Measurements from ENCODE around the gene THSD4. TPM values are rescaled to one million over a fixed set of nuclear protein-coding genes. Genes with fewer than 3 reads are reported as not detected.

The THSD4 gene
- total RNA-seq, 1 experiment from 2014 or later: 65.4 TPM

GRCh38 chr15:71334434-71334833 lies 219.2 kb downstream of the THSD4 start:
- in situ Hi-C loops (cut with HindIII; ENCODE audit: low pct_unique_long_range_greater_than_20kb, low sequenced_read_pairs) (no loop called here), intact Hi-C loops (cut with micrococcal nuclease; ENCODE audit: unreplicated experiment) (no loop called here)
- ChIA-PET POLR2A (no interaction called here), CTCF (no interaction called here)
- Histone ChIP-seq H3K27ac (ENCODE audit: low read length) (no peak overlapping the region), H3K27me3 (ENCODE audit: control insufficient read depth, insufficient read depth, low read length) (no peaks in the 10 kb centered on the region), H3K9me3 (ENCODE audit: control insufficient read depth, insufficient read depth, low read depth, low read length) (no peaks in the 10 kb centered on the region), H3K4me3 (ENCODE audit: low read depth in 2 of 2, low read length in 2 of 2) (no peak overlapping the region), H3K36me3 (ENCODE audit: control insufficient read depth, insufficient read depth, low read length) (no peaks in the 10 kb centered on the region; the same call in 1 of the 2 replicates), H3K4me1 (ENCODE audit: control insufficient read depth, insufficient read depth, low read length) (no peaks in the 10 kb centered on the region)
- no peak for TF ChIP-seq CTCF (IDR thresholded peaks at IDR 0.05)
- no peak for TF ChIP-seq TCF7L2 (IDR thresholded peaks at IDR 0.05; ENCODE audit: low read depth, low read length)
- TF ChIP-seq SIN3A (IDR thresholded peaks at IDR 0.05; ENCODE audit: borderline replicate concordance, insufficient read depth, low read depth, low read length): no peak
- no peak for TF ChIP-seq REST (IDR thresholded peaks at IDR 0.05; ENCODE audit: insufficient read depth in 1 of 2, low read depth in 2 of 2, low read length in 1 of 2)
- no peak for TF ChIP-seq POLR2AphosphoS5 (IDR thresholded peaks at IDR 0.05; ENCODE audit: low read depth, low read length)
- DNase-seq (ENCODE audit: low read depth, low spot score): no peak
- no TSS peak for BruUV-seq (replicated peaks)
- ATAC-seq: no peak

GRCh38 chr15:71334873-71335272 lies 219.6 kb downstream of the THSD4 start:
- ATAC-seq (no peak), DNase-seq (ENCODE audit: low read depth, low spot score) (no peak)
- no peaks in the 10 kb centered on the region for H3K4me1 ChIP-seq (ENCODE audit: control insufficient read depth, insufficient read depth, low read length)
- ChIA-PET CTCF (no interaction called here), POLR2A (no interaction called here)
- in situ Hi-C loops (cut with HindIII; ENCODE audit: low pct_unique_long_range_greater_than_20kb, low sequenced_read_pairs) (no loop called here), intact Hi-C loops (cut with micrococcal nuclease; ENCODE audit: unreplicated experiment) (no loop called here)
- no peaks in the 10 kb centered on the region for H3K9me3 ChIP-seq (ENCODE audit: control insufficient read depth, insufficient read depth, low read depth, low read length)
- H3K27me3 ChIP-seq (ENCODE audit: control insufficient read depth, insufficient read depth, low read length): no peaks in the 10 kb centered on the region
- H3K4me3 ChIP-seq (ENCODE audit: low read depth in 2 of 2, low read length in 2 of 2): no peak overlapping the region
- no peak overlapping the region for H3K27ac ChIP-seq (ENCODE audit: low read length)
- no peak for TF ChIP-seq POLR2AphosphoS5 (IDR thresholded peaks at IDR 0.05; ENCODE audit: low read depth, low read length)
- H3K36me3 ChIP-seq (ENCODE audit: control insufficient read depth, insufficient read depth, low read length): no peaks in the 10 kb centered on the region; the same call in 1 of the 2 replicates
- BruUV-seq (replicated peaks): no TSS peak

GRCh38 chr15:71335591-71335990 lies 220.3 kb downstream of the THSD4 start:
- Histone ChIP-seq H3K4me3 (ENCODE audit: low read depth in 2 of 2, low read length in 2 of 2) (no peak overlapping the region), H3K9me3 (ENCODE audit: control insufficient read depth, insufficient read depth, low read depth, low read length) (no peaks in the 10 kb centered on the region), H3K36me3 (ENCODE audit: control insufficient read depth, insufficient read depth, low read length) (no peaks in the 10 kb centered on the region; the same call in 1 of the 2 replicates), H3K27me3 (ENCODE audit: control insufficient read depth, insufficient read depth, low read length) (no peaks in the 10 kb centered on the region), H3K4me1 (ENCODE audit: control insufficient read depth, insufficient read depth, low read length) (no peaks in the 10 kb centered on the region), H3K27ac (ENCODE audit: low read length) (no peak overlapping the region)
- BruUV-seq (replicated peaks): no TSS peak
- ChIA-PET CTCF (no interaction called here), POLR2A (no interaction called here)
- DNase-seq (ENCODE audit: low read depth, low spot score) (no peak), ATAC-seq (no peak)
- TF ChIP-seq TCF7L2 (IDR thresholded peaks at IDR 0.05; ENCODE audit: low read depth, low read length) (no peak), CTCF (IDR thresholded peaks at IDR 0.05) (no peak), POLR2AphosphoS5 (IDR thresholded peaks at IDR 0.05; ENCODE audit: low read depth, low read length) (no peak), SIN3A (IDR thresholded peaks at IDR 0.05; ENCODE audit: borderline replicate concordance, insufficient read depth, low read depth, low read length) (no peak), REST (IDR thresholded peaks at IDR 0.05; ENCODE audit: insufficient read depth in 1 of 2, low read depth in 2 of 2, low read length in 1 of 2) (no peak)
- in situ Hi-C loops (cut with HindIII; ENCODE audit: low pct_unique_long_range_greater_than_20kb, low sequenced_read_pairs): no loop called here
- intact Hi-C loops (cut with micrococcal nuclease; ENCODE audit: unreplicated experiment): no loop called here
